DMS 273 (cell line): ENCODE measurements around the gene TAB2.

Source experiments
- DNase-seq: peaks from one replicate; lab custom pipeline; 2025; ENCODE audit not compliant: unreplicated experiment; lab: John Stamatoyannopoulos, UW

TAB2 gene

GRCh38 chr6:149409617-149410016 lies 92.1 kb downstream of the TAB2 start:
- no peak for DNase-seq

DNA sequence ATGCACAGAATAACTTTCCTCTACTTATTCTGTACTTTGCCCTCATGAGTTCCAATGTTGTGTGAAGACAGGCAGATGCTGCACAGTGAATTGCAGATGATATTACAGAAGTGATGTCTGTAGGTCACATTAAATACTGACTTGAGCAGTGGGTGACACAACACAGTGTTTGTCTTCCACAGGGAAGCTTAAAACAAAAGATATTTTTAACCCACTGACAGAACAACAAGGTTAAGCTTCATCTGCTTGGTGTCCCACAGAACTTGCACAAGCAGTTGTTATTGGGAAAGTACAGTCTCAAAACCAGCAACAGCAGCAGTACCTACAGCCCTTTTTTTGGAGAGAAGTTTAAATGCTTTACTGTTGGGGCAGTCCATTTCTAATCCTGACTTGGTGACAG lies 93.0 kb downstream of the TAB2 start:
- no peak for DNase-seq

DNA sequence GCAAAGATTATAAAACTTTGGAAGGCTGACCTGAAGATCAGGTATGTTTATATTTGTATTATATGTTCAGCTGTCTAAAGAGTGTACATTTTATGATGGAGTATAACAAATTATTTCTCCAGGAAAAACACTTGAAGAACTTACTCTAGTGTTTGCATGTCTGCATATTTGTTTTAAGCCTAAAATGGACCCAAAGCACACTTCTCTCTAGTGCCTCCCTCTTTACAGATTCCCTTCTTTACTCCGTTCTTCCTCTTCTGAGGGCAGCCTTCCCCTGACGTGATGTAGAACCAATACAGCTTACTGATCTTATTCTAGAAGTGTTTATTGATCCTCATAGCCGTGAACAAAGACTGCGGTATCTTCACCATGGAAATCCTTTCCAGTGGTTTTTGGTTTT lies 96.5 kb downstream of the TAB2 start:
- DNase-seq, result no peak

DNA sequence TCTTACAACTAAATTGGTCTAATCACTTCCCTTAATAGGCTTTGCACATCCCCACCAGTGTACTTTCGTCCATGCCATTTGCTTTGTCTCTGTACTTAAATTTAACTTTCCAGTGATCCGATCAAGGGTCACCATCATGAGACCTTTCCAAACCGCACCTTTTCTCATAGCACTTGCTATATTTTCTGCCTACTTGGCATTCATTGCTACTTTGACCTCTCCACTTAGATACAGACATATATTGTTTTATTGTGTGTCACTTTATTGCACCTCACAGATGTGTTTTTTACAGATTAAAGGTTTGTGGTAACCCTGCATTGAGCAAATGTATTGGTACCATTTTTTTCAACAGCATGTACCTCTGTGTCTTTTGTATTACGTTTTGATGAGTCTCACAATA lies 97.3 kb downstream of the TAB2 start:
- DNase-seq, result no peak

DNA sequence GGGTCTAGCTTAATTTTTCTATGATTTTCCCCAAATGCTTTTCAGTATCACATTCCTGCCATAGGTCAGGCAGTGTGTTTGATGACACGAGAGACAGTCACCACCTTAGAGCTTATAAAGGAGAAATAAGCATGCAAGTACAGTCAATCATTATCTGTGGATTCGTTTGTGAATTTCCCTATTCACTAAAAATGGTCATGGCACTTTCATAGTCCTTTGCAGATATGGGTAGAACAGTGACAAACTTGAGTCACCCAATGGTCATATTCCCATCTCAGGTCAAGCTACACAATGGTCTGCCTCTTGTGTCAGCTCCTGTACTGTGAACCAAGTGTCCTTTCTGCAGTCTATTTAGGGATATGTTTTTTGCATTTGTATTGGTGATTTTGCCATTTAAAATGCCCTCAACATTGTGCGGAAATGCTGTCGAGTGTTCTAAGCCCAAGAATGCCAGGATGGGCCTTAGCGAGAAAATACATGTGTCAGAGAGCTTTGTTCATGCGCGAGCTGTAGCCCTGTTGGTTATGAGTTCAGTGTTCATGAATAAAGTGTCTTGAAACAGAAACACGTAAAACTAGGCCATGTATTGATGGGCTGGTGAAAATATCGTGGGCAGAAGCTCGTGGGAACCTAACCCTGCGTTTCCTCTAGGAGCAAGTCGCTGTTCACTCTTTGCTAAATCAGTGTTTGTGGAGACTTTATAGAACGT lies 102.3 kb downstream of the TAB2 start:
- DNase-seq, result no peak

GRCh38 chr6:149421132-149421531 lies 103.6 kb downstream of the TAB2 start:
- DNase-seq, result no peak

DNA sequence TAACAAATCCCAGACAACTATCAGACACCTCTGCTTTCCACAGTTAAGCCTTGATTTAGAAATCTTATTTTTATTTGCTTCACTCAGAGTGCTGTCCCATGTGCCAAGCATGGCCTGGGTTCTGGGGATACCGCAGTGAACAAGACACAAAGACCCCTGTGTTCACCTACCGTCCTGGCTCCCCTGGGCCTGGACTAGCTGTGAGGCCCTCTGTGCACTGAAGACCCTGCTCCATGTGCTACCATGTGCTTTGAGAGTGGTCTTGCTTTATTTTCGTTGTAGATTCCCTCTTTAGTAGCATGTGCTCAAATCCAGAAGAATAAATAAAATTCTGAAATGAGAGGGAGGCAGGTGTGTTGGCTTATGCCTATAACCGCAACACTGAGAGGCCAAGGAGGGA lies 105.1 kb downstream of the TAB2 start:
- DNase-seq, result no peak

- no peak for DNase-seq
Observed at GRCh38 chr6:149423964-149424440, 106.5 kb downstream of the TAB2 start.

GRCh38 chr6:149425224-149425623 lies 107.7 kb downstream of the TAB2 start:
- DNase-seq, result no peak

DNA sequence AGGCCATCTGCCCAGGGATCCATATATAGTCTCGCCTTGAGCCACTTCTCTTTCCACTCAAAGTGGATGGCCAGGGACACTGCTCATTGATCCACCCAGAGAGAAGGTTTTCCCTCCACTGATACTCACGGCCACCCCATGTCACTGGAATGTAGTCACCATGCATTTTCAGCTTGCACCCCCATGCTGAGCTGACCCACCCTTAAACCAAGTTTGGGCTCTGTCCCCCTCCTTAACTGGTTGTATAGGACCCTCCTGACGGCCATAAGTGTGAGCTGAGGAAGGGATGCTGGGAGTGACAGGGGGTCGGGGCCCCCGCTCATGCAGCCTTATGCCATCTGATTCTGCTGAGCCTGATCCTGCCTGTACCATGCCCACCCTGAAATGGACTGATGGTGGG lies 108.2 kb downstream of the TAB2 start:
- DNase-seq, result no peak

DNA sequence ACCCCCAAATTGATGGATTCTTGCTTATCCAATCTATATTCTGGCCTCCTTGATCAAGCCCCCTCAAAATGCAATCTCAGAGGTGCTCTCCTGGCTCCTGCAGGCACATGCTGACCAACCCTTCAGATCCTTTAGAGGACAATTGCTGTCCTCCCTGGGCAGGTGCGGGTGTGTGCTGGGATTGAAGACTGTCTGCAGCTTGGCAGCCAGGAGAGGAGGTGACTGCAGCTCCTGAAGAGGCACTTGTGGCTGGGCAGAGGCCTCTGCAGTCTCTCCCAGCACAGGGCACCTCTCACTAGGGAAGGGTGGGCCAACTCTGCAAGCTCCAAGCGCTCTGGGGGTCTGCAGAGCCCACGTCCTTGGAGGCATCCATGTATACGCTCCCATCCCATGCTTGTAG lies 111.1 kb downstream of the TAB2 start:
- no peak for DNase-seq

DNA sequence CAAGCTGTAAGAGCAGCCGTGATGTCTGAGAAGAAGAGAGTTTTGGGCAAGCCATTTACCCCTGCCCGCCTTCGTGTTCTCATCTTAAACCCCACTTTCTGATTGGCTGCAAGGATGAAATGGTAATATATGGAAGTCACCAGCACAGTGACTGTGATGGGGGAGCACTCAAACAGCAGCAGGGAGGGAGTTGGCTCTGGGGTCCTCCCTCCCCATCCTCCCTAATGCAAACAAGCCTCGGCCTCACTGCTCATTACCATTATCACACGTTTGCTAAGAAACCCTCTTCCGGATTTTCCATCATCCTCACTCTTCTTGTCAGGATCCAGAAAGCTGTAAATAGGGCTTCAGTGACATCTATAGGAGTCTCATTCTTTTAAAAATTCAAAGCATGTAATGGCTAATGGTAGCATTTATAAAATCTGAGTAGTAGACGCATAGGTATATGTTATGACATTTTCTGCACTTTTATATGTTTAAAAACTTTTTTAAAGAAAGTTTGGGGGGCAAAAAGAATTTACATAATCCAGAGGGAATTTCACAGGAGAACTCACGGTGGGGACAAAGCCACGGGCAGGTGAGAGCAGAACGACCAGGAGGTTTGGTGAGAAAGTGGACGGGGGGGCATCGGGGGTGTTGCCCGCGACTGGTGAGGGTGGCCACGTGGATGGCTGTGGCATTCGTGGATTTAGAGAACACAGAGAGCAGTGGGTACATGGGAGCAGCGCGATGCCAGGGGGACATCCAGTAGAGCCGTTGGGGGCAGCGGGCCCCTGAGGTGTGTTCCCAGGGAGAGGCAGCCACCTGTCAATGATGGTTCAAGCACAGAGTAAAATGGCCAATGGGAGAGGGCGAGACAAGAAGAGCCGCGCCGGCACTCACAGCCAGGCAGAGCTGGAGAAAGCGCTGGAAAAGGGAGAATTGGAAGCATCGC lies 112.2 kb downstream of the TAB2 start:
- peak; percentile 23 for DNase-seq

GRCh38 chr6:149431905-149432775 lies 114.6 kb downstream of the TAB2 start:
- peak; percentile 93 for DNase-seq

DNA sequence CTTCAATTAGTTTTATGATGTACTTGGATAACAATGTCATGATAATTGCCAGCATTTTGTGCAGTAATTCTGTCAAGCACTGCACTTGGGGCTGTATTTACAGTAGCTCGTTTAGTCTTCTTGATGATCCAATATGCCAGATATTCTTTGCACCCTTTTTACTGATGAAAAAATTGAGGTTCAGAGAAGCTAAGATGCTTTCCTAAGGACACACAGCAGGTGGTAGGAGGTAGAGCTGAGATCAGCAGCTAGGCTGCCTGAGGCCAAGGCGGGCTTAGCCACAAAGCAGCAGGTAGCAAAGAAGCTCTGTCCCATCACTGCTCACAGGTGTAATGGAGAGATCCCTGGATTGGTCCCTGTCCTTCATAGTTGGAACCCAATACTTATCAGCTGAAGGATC lies 115.9 kb downstream of the TAB2 start:
- DNase-seq, result no peak

GRCh38 chr6:149433881-149434280 lies 116.4 kb downstream of the TAB2 start:
- no peak for DNase-seq

DNA sequence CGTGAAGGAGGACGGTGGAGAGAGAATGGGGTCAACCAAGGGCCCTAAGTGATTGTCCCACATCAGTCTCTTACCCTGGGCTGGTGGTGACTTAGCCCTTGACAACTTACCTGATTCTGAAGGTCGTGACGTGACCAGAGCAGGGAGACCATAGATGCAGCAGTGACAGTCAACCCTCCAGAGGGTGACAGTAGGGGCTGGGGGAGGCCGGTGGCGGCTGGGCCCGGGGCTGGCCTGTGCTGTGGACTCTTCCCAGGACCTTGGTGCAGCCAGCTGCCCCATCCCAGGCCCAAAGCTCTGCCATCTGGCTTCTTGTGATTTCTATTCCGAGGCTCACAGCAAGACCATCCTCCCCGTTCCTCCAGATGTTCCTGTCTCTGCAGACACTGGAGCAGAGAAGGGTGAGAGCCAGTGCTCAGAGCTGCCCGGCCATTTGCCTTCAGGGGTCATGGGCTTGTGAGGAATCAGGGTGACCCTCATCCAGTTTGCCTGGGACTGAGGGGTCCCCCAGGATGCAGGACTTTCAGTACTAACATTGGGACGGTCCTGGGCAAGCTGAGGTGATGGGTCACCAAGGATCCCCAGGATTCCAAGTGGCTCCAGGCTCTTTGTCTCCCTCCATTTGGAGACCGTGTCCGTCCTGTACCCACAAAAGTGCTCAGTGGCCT lies 118.5 kb downstream of the TAB2 start:
- DNase-seq, result no peak

DNA sequence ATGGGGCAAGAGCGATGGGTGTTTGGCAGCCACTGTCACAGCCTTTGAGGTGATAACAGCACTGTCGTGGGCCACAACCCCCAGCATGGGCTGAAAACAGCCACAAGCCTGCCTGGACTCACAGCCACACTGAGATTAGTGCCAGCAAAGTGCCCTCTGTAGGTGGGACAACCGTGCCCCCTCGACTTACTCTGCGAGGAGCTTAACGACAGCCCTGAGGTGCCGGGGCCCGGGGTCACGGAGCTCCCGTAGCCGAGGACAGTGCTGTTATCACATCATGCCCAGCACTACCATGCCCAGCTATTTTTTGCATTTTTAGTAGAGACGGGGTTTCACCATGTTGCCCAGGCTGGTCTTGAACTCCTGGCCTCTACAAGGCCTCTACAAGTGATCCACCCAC lies 119.1 kb downstream of the TAB2 start:
- no peak for DNase-seq

- DNase-seq, result no peak
Observed at GRCh38 chr6:149437212-149437611, 119.7 kb downstream of the TAB2 start.

DNA sequence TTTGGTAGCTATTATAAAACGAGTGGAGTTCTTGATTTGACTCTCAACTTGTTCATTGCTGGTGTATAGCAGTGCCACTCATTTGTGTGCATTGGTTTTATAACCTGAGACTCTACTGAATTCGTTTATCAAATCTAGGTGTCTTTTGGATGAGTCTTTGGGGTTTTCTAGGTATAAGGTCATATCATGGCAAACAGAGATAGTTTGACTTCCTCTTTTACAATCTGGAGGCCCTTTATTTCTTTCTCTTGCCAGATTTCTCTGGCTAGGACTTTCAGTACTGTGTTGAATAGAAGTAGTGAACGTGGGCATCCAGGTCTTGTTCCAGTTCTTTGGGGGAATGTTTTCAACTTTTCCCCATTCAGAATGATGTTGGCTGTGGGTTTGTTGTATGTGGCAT lies 121.3 kb downstream of the TAB2 start:
- no peak for DNase-seq

DNA sequence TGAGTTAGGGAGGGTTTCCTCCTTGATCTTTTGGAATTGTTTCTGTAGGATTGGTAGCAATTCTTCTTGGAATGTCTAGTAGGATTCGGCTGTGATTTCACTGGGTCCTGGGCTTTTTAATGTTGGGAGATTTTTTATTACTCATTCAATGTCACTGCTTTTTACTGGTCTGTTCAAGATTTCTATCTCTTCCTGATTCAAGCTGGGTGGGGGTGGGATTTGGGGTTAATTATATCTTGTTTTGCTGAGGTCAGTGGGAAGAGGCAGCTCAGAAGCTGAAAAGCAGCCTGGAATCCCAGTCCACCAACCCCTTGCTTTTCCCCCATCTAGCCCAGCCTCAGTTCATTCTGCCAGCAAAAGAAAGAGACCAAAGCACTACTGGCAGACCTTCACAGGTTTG lies 122.1 kb downstream of the TAB2 start:
- no peak for DNase-seq
